Middle frontal gyrus (tissue), 1 donor: ENCODE measurements around the gene LRP1.

Experiments
- DNase-seq: peaks from one replicate; pipeline ENCODE4 v3.0.0-alpha.2; 2015; ENCODE audit warnings: low spot score; ENCODE audit errors: extremely low spot score

The LRP1 gene

GRCh38 chr12:57193706-57194245 is 65.5 kb downstream of the LRP1 start:
- no peak for DNase-seq

GRCh38 chr12:57194253-57194652 is 66.0 kb downstream of the LRP1 start:
- DNase-seq = no peak

GRCh38 chr12:57195186-57195585 is 66.9 kb downstream of the LRP1 start:
- no peak for DNase-seq

GRCh38 chr12:57195611-57196371 is 67.5 kb downstream of the LRP1 start:
- DNase-seq = no peak

GRCh38 chr12:57196439-57196838 is 68.2 kb downstream of the LRP1 start:
- DNase-seq = no peak

- DNase-seq = no peak
Measured at GRCh38 chr12:57196956-57197355, 68.7 kb downstream of the LRP1 start.

GRCh38 chr12:57198329-57198728 is 70.0 kb downstream of the LRP1 start:
- no peak for DNase-seq

- DNase-seq = no peak
Measured at GRCh38 chr12:57199191-57199590, 70.9 kb downstream of the LRP1 start.

- DNase-seq = no peak
Measured at GRCh38 chr12:57200497-57200896, 72.2 kb downstream of the LRP1 start.

GRCh38 chr12:57201219-57201618 is 72.9 kb downstream of the LRP1 start:
- no peak for DNase-seq

GRCh38 chr12:57201631-57202030 is 73.3 kb downstream of the LRP1 start:
- no peak for DNase-seq

- DNase-seq = no peak
Measured at GRCh38 chr12:57202321-57202720, 74.0 kb downstream of the LRP1 start.

- DNase-seq = no peak
Measured at GRCh38 chr12:57203201-57203600, 74.9 kb downstream of the LRP1 start.

GRCh38 chr12:57203791-57204190 is 75.5 kb downstream of the LRP1 start:
- no peak for DNase-seq

- DNase-seq = no peak
Measured at GRCh38 chr12:57204454-57204853, 76.2 kb downstream of the LRP1 start.

GRCh38 chr12:57205186-57205585 is 76.9 kb downstream of the LRP1 start:
- no peak for DNase-seq

- no peak for DNase-seq
Measured at GRCh38 chr12:57205931-57206330, 77.6 kb downstream of the LRP1 start.

- no peak for DNase-seq
Measured at GRCh38 chr12:57207731-57208630, 79.7 kb downstream of the LRP1 start.

- peak; percentile 46 for DNase-seq
Measured at GRCh38 chr12:57208631-57209282, 80.5 kb downstream of the LRP1 start.

- DNase-seq = no peak
Measured at GRCh38 chr12:57209916-57210315, 81.6 kb downstream of the LRP1 start.

- DNase-seq = no peak
Measured at GRCh38 chr12:57210461-57210860, 82.2 kb downstream of the LRP1 start.
